GM19240 (cell line): Measurements from ENCODE around the gene SLC6A2.
"Not testable (repeated sequence)": the region's sequence is repeated elsewhere in the genome, so short reads cannot be mapped to it uniquely, and the experiment has no call there.

Source experiments
- DNase-seq: peaks from one replicate; pipeline ENCODE4 v3.0.0; 2011; ENCODE audit warnings: low spot score; ENCODE audit not compliant: insufficient read length

The SLC6A2 gene

GRCh38 chr16:55655897-55656681 is at the start of gene SLC6A2:
TSS of gene SLC6A2 (plus strand) at chr16:55655988. CDS start at chr16:55656695, 707 bp downstream.
- DNase-seq: no peak

- DNase-seq: no peak
Observed at GRCh38 chr16:55613613-55614335, 42.0 kb upstream of the SLC6A2 start.

- no peak for DNase-seq
Observed at GRCh38 chr16:55615071-55615470, 40.7 kb upstream of the SLC6A2 start.

- DNase-seq: not testable (repeated sequence)
Observed at GRCh38 chr16:55615670-55616069, 40.1 kb upstream of the SLC6A2 start.

- no peak for DNase-seq
Observed at GRCh38 chr16:55621771-55622170, 34.0 kb upstream of the SLC6A2 start.

- DNase-seq: no peak
Observed at GRCh38 chr16:55622272-55622671, 33.5 kb upstream of the SLC6A2 start.

GRCh38 chr16:55622930-55623561 is 32.7 kb upstream of the SLC6A2 start:
- DNase-seq: no peak

GRCh38 chr16:55623640-55624039 is 32.1 kb upstream of the SLC6A2 start:
- no peak for DNase-seq

- DNase-seq: no peak
Observed at GRCh38 chr16:55624696-55625095, 31.1 kb upstream of the SLC6A2 start.

GRCh38 chr16:55625843-55626242 is 29.9 kb upstream of the SLC6A2 start:
- no peak for DNase-seq

GRCh38 chr16:55628306-55628968 is 27.4 kb upstream of the SLC6A2 start:
- no peak for DNase-seq

GRCh38 chr16:55630774-55631173 is 25.0 kb upstream of the SLC6A2 start:
- no peak for DNase-seq

GRCh38 chr16:55632259-55632658 is 23.5 kb upstream of the SLC6A2 start:
- no peak for DNase-seq

- DNase-seq: no peak
Observed at GRCh38 chr16:55634193-55634592, 21.6 kb upstream of the SLC6A2 start.

- no peak for DNase-seq
Observed at GRCh38 chr16:55638256-55638655, 17.5 kb upstream of the SLC6A2 start.

- DNase-seq: no peak
Observed at GRCh38 chr16:55640701-55641327, 15.0 kb upstream of the SLC6A2 start.

- DNase-seq: no peak
Observed at GRCh38 chr16:55641430-55642056, 14.2 kb upstream of the SLC6A2 start.

- no peak for DNase-seq
Observed at GRCh38 chr16:55642611-55643010, 13.2 kb upstream of the SLC6A2 start.

GRCh38 chr16:55643161-55643970 is 12.4 kb upstream of the SLC6A2 start:
- no peak for DNase-seq

- no peak for DNase-seq
Observed at GRCh38 chr16:55645986-55646385, 9.8 kb upstream of the SLC6A2 start.
